Panc1 (cell line): ENCODE measurements around the gene ACSM5. TPM values are rescaled to one million over a fixed set of nuclear protein-coding genes. Genes with fewer than 3 reads are reported as not detected.

Source experiments
- ATAC-seq: fragments of 200-7000 bp; cut with Tn5 transposase; 2 replicates; pipeline ENCODE4 v1.9.1; 2020; ENCODE audit warnings: mild to moderate bottlenecking, moderate library complexity
- BruUV-seq: library from RNA; stranded (reverse); fragments of 400-500 nt; replicated peaks from 2 replicates; lab custom pipeline; 2021; lab: Mats Ljungman, UMichigan
- CTCF ChIA-PET: fragments of 300-600 bp; sonication (Branson Sonifier 250); formaldehyde crosslinking; loops from one replicate; lab custom pipeline; 2022; ENCODE audit warnings: antibody characterized with exemption; lab: Charles Lee
- POLR2A ChIA-PET: fragments of 300-600 bp; sonication (Branson Sonifier 250); formaldehyde crosslinking; loops from one replicate; lab custom pipeline; 2022; ENCODE audit warnings: antibody characterized with exemption; lab: Charles Lee
- DNase-seq: peaks from one replicate; pipeline ENCODE4 v3.0.0-alpha.2; 2010; ENCODE audit warnings: low read depth, low spot score
- H3K27ac ChIP-seq: 2 replicates; pipeline ENCODE4 v1.5.1; 2011; ENCODE audit warnings: mild to moderate bottlenecking, low read length, inconsistent platforms
- H3K27me3 ChIP-seq: fragments of 200-500 bp; sonication (Bioruptor generic); 2 replicates; pipeline ENCODE4 v1.6.0; 2014; ENCODE audit warnings: low read length, inconsistent platforms; ENCODE audit not compliant: control insufficient read depth, insufficient read depth
- H3K36me3 ChIP-seq: fragments of 200-500 bp; sonication (Bioruptor generic); 2 replicates; pipeline ENCODE4 v1.5.1; 2014; ENCODE audit warnings: inconsistent platforms, mild to moderate bottlenecking, low read length, moderate library complexity; ENCODE audit not compliant: control insufficient read depth, insufficient read depth
- H3K4me1 ChIP-seq: 2 replicates; pipeline ENCODE4 v1.5.1; 2011; ENCODE audit warnings: inconsistent platforms, mild to moderate bottlenecking, low read length, moderate library complexity; ENCODE audit not compliant: control insufficient read depth, insufficient read depth
- H3K4me3 ChIP-seq, 2 experiments: 2 replicates each; pipeline ENCODE4 v1.5.1; 2011 to 2012; ENCODE audit warnings: low read depth in 2 of 2, low read length in 2 of 2, mild to moderate bottlenecking in 2 of 2, inconsistent platforms in 1 of 2, moderate library complexity in 1 of 2
- H3K9me3 ChIP-seq: fragments of 200-500 bp; sonication (Bioruptor generic); 2 replicates; pipeline ENCODE4 v1.5.1; 2014; ENCODE audit warnings: low read depth, mild to moderate bottlenecking, inconsistent platforms, low read length, moderate library complexity; ENCODE audit not compliant: control insufficient read depth, insufficient read depth
- POLR2AphosphoS5 ChIP-seq: IDR thresholded peaks from 2 replicates; pipeline ENCODE4 v1.6.1; 2012; ENCODE audit warnings: mild to moderate bottlenecking, low read depth, low read length, moderate library complexity
- SIN3A ChIP-seq: IDR thresholded peaks from 2 replicates; pipeline ENCODE4 v1.6.1; 2012; ENCODE audit warnings: low read depth, mild to moderate bottlenecking, low read length, moderate library complexity, borderline replicate concordance; ENCODE audit not compliant: insufficient read depth
- TCF7L2 ChIP-seq: IDR thresholded peaks from 2 replicates; pipeline ENCODE4 v1.6.1; 2011; ENCODE audit warnings: mild to moderate bottlenecking, low read depth, low read length, inconsistent platforms
- in situ Hi-C: cut with HindIII; loops from 2 replicates; pipeline ENCODE4 v1.10.0; 2016; ENCODE audit warnings: low sequenced_read_pairs, low pct_unique_long_range_greater_than_20kb
- intact Hi-C: fragments of 100-400 bp; cut with micrococcal nuclease; formaldehyde crosslinking; loops from one replicate; pipeline ENCODE4 v1.10.0; 2022; ENCODE audit not compliant: unreplicated experiment
- total RNA-seq: library from RNA; stranded (reverse); gene quantifications from one replicate; pipeline ENCODE4 v1.2.1, GENCODE V29; 2021; ENCODE audit not compliant: unreplicated experiment
- TF ChIP-seq, protein P1 (sequence below): fragments of 450-650 bp; IDR thresholded peaks from 2 replicates; pipeline ENCODE4 v1.5.1; 2017; ENCODE audit warnings: mild to moderate bottlenecking
- TF ChIP-seq, protein P2 (sequence below), 2 experiments: IDR thresholded peaks; 2 replicates each; pipeline ENCODE4 v1.6.1; 2011 to 2012; ENCODE audit warnings: low read depth in 2 of 2, control low read depth in 1 of 2, low read length in 1 of 2, mild to moderate bottlenecking in 1 of 2, moderate library complexity in 1 of 2; ENCODE audit not compliant: insufficient read depth in 1 of 2

Gene ACSM5
- total RNA-seq, 1 experiment from 2014 or later = 0.21 TPM

DNA sequence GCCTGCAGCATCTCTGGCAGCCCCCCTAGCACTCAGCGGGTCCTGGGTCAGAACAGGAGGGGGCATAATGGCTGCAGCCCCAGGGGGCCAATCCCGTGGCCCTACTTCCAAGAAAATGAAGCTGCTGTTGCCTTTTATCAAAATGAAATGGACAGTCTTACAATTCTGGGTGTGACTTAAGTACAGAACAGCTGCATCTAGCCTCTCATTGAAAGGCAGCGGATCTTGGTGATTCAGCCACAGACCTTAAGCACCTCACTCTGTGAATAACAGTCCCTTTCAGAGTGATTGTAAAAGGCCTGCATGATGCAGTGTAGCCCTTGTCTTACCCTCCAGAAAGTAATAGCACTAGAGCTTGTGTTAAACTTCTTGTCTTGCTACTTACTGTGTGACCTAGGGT, 45.3 kb upstream of the ACSM5 start:
- intact Hi-C loops (no loop called here), in situ Hi-C loops (no loop called here)
- Histone ChIP-seq H3K4me1 (no peaks in the 10 kb centered on the region), H3K27me3 (peaks cover 25% of the 10 kb centered on the region), H3K27ac (no peak overlapping the region), H3K36me3 (no peaks in the 10 kb centered on the region), H3K9me3 (no peaks in the 10 kb centered on the region), H3K4me3 (no peak overlapping the region)
- TF ChIP-seq SIN3A (no peak), POLR2AphosphoS5 (no peak), TCF7L2 (no peak)
- TF ChIP-seq, protein P1, sequence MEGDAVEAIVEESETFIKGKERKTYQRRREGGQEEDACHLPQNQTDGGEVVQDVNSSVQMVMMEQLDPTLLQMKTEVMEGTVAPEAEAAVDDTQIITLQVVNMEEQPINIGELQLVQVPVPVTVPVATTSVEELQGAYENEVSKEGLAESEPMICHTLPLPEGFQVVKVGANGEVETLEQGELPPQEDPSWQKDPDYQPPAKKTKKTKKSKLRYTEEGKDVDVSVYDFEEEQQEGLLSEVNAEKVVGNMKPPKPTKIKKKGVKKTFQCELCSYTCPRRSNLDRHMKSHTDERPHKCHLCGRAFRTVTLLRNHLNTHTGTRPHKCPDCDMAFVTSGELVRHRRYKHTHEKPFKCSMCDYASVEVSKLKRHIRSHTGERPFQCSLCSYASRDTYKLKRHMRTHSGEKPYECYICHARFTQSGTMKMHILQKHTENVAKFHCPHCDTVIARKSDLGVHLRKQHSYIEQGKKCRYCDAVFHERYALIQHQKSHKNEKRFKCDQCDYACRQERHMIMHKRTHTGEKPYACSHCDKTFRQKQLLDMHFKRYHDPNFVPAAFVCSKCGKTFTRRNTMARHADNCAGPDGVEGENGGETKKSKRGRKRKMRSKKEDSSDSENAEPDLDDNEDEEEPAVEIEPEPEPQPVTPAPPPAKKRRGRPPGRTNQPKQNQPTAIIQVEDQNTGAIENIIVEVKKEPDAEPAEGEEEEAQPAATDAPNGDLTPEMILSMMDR = no peak
- TF ChIP-seq, protein P2, sequence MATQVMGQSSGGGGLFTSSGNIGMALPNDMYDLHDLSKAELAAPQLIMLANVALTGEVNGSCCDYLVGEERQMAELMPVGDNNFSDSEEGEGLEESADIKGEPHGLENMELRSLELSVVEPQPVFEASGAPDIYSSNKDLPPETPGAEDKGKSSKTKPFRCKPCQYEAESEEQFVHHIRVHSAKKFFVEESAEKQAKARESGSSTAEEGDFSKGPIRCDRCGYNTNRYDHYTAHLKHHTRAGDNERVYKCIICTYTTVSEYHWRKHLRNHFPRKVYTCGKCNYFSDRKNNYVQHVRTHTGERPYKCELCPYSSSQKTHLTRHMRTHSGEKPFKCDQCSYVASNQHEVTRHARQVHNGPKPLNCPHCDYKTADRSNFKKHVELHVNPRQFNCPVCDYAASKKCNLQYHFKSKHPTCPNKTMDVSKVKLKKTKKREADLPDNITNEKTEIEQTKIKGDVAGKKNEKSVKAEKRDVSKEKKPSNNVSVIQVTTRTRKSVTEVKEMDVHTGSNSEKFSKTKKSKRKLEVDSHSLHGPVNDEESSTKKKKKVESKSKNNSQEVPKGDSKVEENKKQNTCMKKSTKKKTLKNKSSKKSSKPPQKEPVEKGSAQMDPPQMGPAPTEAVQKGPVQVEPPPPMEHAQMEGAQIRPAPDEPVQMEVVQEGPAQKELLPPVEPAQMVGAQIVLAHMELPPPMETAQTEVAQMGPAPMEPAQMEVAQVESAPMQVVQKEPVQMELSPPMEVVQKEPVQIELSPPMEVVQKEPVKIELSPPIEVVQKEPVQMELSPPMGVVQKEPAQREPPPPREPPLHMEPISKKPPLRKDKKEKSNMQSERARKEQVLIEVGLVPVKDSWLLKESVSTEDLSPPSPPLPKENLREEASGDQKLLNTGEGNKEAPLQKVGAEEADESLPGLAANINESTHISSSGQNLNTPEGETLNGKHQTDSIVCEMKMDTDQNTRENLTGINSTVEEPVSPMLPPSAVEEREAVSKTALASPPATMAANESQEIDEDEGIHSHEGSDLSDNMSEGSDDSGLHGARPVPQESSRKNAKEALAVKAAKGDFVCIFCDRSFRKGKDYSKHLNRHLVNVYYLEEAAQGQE (IDR thresholded peaks at IDR 0.05; ENCODE audit: insufficient read depth in 1 of 2, low read depth in 2 of 2, low read length in 1 of 2) = no peak
- POLR2A ChIA-PET = no interaction called here
- BruUV-seq = no TSS peak
- no peak for DNase-seq
- no peak for ATAC-seq
- CTCF ChIA-PET = interaction anchor here (0.6 kb wide), 1 partner anchor 22 kb away, joined by 5 read pairs; no protein-coding TSS in a partner anchor

DNA sequence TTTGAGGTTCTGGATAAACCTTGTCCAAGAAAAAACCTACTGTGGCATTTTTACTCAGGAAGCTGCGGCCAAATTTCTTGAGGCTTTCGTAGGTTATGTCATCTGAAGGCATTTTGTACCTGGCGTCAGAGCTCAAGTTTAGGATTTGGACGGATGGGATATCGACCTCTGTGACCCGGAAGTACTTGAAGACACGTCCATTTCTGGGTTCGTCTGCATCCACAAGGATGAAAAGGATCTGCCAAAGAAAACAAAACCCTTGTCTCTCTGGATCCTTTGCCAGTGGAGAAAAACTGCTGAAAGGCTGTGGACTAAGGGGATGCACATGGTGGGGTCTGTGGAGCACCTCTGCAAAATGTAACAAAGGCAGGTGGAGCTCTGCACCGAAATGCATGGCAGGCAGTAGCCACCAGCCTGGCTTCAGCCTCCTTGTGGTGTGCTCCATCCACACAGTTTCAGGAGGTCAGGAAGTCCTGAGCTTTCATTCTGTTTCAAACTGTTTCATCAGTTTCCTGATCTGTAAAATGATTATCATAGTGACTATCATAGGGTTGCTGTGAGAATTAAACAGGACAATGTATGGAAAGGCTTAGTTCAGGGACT, 39.8 kb upstream of the ACSM5 start:
- Histone ChIP-seq H3K36me3 (no peaks in the 10 kb centered on the region), H3K4me3 (no peak overlapping the region), H3K27me3 (peaks cover 11% of the 10 kb centered on the region), H3K4me1 (no peaks in the 10 kb centered on the region), H3K9me3 (no peaks in the 10 kb centered on the region), H3K27ac (no peak overlapping the region)
- TF ChIP-seq, protein P2 (IDR thresholded peaks at IDR 0.05; ENCODE audit: insufficient read depth in 1 of 2, low read depth in 2 of 2, low read length in 1 of 2) = no peak
- ATAC-seq (no peak), DNase-seq (no peak)
- intact Hi-C loops = no loop called here
- ChIA-PET CTCF (no interaction called here), POLR2A (no interaction called here)
- BruUV-seq = no TSS peak
- in situ Hi-C loops = no loop called here
